ENCODE data around the gene EXOC2.

GRCh38 chr6:677919-678318, 15.0 kb downstream of the EXOC2 start:
- TF ChIP-seq REST (IDR thresholded peaks at IDR 0.05; ENCODE audit: low read depth) = no peak
- TF ChIP-seq EP300 (IDR thresholded peaks at IDR 0.05; ENCODE audit: borderline replicate concordance) = no peak
- no peak for TF ChIP-seq TEAD4 (IDR thresholded peaks at IDR 0.05)
- TF ChIP-seq CREB1 (IDR thresholded peaks at IDR 0.05; ENCODE audit: low read depth) = no peak
